HL-60/S4 (cell line): ENCODE measurements around the gene SGF29.
"Not testable (repeated sequence)": the region's sequence is repeated elsewhere in the genome, so short reads cannot be mapped to it uniquely, and the experiment has no call there.

Experiments used
- in situ Hi-C: fragments of 300-500 bp; cut with MboI; formaldehyde crosslinking; loops from 2 replicates; pipeline ENCODE4 v1.14.3; 2022; ENCODE audit warnings: low sequenced_read_pairs

The SGF29 gene

GRCh38 chr16:28532940-28533647, 20.6 kb upstream of the SGF29 start:
- in situ Hi-C loops: no loop called here

DNA sequence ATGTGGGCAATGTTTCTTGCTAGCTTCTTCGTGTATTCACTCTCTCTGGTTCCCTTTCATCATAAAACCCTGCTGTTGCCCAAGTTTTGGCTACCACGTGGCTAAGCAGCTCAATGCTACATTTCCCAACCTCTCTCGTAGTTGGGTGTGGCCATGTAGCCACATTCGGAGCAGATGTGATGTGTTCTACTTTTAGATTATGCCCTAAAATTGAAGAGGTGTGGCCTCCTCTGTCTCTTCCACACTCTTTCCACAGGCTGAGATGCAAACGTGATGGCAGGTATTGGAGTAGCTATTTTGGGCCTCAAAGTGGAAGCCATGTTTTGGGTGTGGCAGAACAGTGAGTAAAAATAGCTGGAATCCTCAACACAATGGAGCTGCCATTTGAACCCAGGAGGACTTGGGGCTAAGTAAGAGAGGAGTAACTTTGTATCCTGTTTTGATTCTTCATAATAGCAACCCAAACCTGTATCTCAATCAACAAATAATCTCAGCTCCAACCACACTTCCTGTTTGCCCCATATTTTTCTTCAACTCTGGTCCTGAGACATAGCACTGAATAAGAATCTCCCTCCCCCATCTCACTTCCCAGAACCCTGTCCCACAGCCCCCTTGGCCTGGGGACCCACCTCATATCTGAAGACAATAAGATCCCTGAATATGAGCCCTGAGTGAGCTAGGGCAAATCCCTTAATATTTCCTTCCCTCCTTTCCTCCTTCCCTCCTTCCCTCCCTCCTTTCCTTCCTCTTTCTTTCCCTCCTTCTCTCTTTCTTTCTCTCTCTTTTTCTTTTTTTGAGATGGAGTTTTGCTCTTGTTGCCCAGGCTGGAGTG, 19.0 kb upstream of the SGF29 start:
- in situ Hi-C loops: no loop called here

DNA sequence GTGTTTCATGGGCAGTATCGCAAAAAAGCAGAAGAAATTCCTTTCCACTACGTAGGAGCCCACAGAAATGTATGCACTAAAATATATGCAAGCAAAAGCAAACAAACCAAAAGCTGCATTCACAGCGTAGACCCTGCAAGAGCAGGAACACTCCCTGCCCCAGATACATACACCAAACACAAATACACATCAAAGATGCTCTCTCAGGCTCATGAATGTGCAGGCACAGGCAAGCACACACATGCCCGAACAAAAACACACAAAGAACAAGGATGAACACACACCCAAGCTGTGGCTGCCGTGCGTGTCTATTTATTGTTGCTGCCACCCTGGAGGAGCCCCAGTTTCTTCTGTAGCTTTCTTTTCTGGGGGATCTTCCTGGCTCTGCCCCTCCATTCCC, 16.6 kb upstream of the SGF29 start:
- in situ Hi-C loops: no loop called here

DNA sequence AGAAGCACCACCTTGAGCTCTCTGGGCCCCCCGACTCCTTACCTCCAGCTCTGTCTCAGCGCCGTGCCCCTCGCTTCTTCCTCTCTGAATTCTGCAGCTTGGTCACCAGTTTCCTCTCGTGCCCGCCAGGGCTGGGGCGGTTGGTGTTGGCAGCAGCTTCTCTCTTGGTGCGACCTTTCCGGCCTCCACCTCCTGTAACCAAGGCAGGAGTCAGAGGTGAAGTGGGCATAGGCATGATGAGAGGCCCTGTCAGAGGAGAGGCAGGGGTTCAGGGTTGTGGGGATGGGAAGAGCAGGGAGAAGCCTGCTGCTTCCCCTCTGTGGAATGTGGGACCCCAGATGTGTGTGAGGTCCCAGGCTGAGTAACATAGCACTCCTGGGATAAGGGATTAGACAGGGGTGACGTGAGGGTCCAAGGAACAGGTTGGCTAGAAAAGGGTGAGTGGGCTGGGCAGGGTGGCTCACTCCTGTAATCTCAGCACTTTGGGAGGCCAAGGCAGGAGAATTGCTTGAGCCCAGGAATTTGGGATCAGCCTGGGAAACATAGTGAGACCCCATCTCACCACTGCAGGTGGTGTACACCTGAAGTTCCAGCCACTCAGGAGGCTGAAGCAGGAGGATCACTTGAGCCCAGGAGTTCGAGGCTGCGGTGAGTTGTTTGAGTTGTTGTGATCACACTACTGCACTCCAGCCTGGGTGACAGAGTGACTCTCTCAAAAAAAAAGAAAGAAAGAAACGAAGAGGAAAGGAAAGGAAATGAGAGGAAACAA, 15.6 kb upstream of the SGF29 start:
- in situ Hi-C loops: no loop called here

DNA sequence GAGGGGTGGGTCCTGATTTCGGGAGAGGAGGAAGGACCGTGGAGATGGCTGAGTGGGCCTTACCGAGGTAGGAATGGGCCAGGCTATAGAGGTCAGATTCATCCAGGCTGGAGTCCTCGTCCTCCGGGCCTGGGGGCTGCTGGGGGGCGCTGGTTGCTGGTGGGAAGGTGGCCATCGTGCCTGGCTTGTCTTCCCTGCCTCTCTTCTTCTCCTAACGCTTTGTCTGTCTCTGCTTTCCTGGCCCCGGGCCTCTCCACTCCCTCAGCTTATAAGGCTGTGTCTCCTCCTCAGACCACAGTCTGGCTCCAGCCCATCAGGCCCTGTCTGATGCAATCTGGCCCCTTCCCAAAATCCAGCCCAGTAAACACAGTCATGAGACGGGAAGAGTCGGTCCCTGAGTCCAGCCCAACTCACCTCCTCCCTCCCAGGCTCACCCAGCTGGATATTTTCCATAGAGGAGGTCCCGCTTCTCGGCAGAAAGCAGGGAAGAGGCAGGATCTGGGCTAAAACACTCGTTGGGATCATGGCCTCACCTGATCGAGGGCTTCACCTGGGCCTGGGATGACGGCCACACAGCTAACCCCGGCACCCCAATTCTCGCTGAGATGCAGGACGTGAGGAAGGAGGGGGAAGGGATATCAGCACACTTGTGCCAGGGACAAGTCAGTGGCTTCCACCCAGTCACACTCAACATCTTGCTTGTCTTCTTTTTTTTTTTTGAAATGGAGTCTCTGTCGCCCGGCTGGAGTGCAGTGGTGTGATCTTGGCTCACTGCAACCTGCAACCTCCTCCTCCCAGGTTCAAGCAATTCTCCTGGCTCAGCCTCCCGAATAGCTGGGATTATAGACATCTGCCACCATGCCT, 14.8 kb upstream of the SGF29 start, which contains the start of gene NUPR1:
NUPR1 (minus strand) TSS at position 242 of the 864 bp plus-strand sequence; CDS start at position 175, 67 bp downstream.
- in situ Hi-C loops: no loop called here

DNA sequence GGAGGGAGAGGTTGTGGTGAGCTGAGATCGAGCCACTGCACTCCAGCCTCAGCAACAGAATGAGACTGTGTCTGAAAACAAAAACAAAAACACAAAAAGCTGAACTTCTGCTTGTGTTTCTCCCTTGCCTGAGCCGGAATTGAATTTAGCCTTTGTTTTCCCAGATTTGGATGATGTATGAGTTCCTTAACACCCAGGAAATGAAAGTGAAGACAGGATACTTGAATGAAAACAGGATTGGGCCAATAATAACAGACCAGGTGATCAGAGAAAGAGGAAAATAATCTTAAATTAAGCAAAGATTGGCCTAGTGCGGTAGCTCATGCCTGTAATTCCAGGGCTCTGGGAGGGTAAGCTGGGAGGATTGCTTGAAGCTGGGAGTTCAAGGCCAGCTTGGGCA, 13.4 kb upstream of the SGF29 start:
- in situ Hi-C loops: no loop called here

GRCh38 chr16:28542646-28543045, 11.1 kb upstream of the SGF29 start:
- in situ Hi-C loops: no loop called here

DNA sequence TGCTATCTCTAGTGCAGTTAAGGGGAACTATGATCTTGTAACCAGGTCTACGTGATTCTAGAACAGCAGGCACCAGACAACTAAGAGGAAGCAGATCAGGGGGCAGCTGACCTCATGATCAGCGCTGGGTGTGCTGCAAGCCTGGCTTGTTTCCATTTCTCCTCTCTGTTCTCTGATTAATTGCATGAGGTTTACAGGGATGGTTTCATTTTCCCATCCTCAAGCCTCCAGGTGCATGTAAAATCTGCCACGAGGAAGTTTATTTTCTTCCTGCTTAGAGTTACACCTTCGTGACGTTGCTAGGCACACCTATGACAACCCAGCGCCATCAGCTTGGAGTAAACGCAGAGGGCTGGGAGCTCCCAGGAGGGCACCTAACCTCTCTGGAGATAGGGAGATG, 10.6 kb upstream of the SGF29 start:
- in situ Hi-C loops: no loop called here

GRCh38 chr16:28544998-28545397, 8.7 kb upstream of the SGF29 start:
- in situ Hi-C loops: no loop called here

DNA sequence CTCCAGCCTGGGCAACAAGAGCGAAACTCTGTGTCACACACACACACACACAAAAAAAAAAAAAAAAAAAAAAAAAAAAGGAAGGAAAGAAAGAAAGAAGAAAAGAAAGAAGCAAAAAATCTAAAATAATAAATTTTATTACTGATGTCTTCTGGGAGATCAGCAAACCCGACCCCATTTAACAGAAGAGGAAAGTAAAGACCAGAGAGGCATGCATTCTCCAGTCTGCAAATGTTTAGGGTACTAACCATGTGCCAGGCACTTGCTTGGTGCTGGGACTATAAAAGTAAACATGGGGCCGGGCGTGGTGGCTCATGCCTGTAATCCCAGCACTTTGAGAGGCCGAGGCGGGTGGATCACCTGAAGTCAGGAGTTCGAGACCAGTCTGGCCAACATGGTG, 7.8 kb upstream of the SGF29 start:
- in situ Hi-C loops: not testable (repeated sequence)

- in situ Hi-C loops: no loop called here
These were observed 7.1 kb upstream of the SGF29 start for GRCh38 chr16:28546626-28547025.

DNA sequence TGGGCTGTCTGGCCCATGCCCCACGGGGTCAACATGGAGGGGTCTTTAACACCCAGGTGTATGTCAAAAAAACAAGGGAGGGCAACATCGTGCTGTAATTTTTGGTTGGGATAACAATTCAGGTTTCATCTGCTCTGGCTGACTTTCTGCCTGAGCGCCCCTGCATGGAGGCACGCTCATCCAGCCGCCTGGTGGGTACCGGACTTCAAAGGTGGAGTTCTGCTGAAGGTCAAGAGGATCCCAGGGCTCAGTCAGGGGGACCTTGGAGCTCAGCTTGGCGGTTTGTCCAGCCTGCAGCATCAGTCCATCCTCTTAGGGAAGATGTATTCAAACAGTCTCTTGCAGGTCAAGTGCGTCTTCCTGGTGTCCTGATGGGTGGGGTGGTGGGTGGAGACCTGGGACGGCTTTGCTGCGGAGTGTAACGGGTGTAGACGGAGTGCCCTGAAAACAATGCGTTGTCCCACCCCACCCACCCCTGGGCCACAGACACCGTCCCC, 5.4 kb upstream of the SGF29 start:
- in situ Hi-C loops: no loop called here

- in situ Hi-C loops: no loop called here
These were observed 4.3 kb upstream of the SGF29 start for GRCh38 chr16:28549301-28549899.

- in situ Hi-C loops: no loop called here
These were observed 1.1 kb downstream of the SGF29 start for GRCh38 chr16:28554634-28555423.

DNA sequence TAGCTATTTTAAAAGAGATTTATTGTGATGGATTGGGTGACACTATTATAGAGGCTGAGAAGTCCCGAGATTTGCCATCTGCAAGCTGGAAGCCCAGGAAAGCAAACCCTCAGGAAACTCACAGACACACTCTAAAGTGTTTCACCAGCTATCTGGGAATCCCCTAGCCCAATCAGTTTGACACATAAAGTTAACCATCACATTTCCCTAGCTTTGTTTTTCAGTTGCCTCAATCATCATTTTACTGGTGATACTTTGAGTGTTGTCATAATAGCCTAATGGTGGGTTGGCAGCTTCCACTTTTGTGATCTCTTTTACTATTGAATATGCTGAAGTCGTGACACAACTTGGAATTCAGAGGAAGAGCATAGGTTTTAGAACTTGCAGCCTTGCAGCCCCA, 1.8 kb downstream of the SGF29 start:
- in situ Hi-C loops: no loop called here

DNA sequence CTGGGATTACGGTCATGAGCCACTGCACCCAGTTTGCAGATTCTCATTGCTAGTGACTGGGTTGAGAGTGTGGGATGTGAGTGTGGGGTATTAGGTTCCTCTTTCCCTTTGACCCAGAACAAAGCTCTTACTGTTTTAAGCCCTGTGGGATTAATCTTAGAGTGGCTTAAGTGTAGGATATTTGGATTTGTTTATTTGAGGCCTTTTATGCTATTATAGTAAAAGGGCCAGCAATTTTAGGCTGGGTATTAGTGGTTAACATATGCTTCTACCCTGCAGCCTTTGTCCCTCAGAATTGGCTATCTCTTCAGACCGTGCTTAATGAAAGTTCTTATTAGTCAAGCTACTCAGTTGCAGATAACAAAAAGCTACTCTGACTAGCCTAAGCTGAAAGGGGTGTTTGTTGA, 3.2 kb downstream of the SGF29 start:
- in situ Hi-C loops: no loop called here

- in situ Hi-C loops: no loop called here
These were observed 4.7 kb downstream of the SGF29 start for GRCh38 chr16:28558456-28558855.

GRCh38 chr16:28561557-28562187, 8.0 kb downstream of the SGF29 start:
- in situ Hi-C loops: no loop called here

GRCh38 chr16:28562199-28562598, 8.5 kb downstream of the SGF29 start:
- in situ Hi-C loops: no loop called here
